GM20431 (cell line): ENCODE data around the gene TMEM245.

ENCODE experiments used
- in situ Hi-C: fragments of 300-500 bp; cut with MseI, MboI; formaldehyde crosslinking; loops from one replicate; pipeline ENCODE4 v1.15.0; 2020; ENCODE audit warnings: low sequenced_read_pairs; ENCODE audit not compliant: unreplicated experiment

The TMEM245 gene

GRCh38 chr9:109035684-109036423 is 83.9 kb downstream of the TMEM245 start:
- in situ Hi-C loops: no loop called here

- in situ Hi-C loops: no loop called here
These were observed 85.6 kb downstream of the TMEM245 start for GRCh38 chr9:109033941-109034700.

GRCh38 chr9:109031241-109031640 is 88.5 kb downstream of the TMEM245 start:
- in situ Hi-C loops: no loop called here

- in situ Hi-C loops: no loop called here
These were observed 89.3 kb downstream of the TMEM245 start for GRCh38 chr9:109030426-109030825.

GRCh38 chr9:109028457-109028856 is 91.3 kb downstream of the TMEM245 start:
- in situ Hi-C loops: no loop called here

DNA sequence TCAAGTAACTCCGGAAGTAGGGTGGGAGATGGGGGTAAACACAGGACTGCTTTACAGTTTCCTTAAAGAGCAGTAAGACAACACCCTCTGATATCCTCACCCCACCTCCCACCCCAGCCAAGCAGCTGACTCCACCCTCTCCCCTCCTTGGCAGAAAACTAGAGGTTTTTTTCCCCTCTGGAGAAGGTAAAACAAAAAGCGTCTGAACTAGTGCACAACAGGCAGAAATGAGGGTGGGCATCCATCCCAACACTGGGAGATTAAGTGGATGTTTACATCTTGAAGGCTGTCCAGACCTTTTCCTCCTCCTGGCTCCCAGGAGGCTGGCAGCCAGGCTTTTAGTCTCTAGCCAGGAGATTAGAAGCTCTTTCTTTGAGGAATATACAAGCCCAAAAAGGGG is 92.6 kb downstream of the TMEM245 start:
- in situ Hi-C loops: no loop called here

- in situ Hi-C loops: no loop called here
These were observed 93.4 kb downstream of the TMEM245 start for GRCh38 chr9:109026306-109026705.

- in situ Hi-C loops: no loop called here
These were observed 96.9 kb downstream of the TMEM245 start for GRCh38 chr9:109022873-109023272.

GRCh38 chr9:109020581-109021511 is 98.9 kb downstream of the TMEM245 start:
- in situ Hi-C loops: no loop called here

- in situ Hi-C loops: no loop called here
These were observed 99.6 kb downstream of the TMEM245 start for GRCh38 chr9:109020113-109020512.

GRCh38 chr9:109019420-109019819 is 100.3 kb downstream of the TMEM245 start:
- in situ Hi-C loops: no loop called here

DNA sequence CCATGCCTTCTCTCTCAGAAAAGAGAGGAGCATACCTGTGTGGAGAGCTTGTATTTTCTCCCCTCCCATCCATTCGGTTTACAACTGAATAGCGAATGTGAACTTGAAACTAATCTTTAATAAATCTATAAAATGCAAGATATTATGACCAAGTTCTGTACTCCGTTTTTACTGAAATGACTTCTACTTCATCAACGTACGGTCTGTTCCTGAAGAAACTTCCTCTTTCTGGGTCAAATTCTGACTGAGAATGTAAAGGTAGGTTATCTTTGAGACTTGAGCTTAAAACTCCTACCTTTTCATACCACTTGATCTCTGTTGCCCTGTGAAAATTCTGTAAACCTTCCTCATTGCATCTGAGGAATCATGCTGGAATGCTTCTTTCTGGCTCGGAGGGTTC is 102.3 kb downstream of the TMEM245 start:
- in situ Hi-C loops: no loop called here

DNA sequence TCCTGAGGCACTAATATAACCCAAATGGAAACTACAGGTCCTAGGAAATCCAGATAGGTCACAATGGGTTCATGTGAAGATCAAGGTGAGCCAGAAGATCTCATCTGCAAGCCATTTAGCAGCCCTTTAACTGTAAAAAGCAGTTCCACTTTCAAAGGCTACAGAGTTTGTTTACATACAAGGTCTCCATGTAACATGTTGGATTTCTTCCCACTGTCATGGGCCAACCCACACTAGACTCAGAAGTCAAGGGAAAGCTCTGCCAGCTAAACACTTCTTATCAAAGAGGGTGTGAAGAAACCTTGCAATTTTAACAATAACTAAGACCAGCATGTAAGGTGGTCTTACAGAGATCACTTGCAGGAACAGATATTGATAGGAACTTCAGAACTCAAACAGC is 102.7 kb downstream of the TMEM245 start:
- in situ Hi-C loops: no loop called here

GRCh38 chr9:109016132-109016531 is 103.6 kb downstream of the TMEM245 start:
- in situ Hi-C loops: no loop called here

GRCh38 chr9:109014608-109015280 is 105.0 kb downstream of the TMEM245 start:
- in situ Hi-C loops: no loop called here

DNA sequence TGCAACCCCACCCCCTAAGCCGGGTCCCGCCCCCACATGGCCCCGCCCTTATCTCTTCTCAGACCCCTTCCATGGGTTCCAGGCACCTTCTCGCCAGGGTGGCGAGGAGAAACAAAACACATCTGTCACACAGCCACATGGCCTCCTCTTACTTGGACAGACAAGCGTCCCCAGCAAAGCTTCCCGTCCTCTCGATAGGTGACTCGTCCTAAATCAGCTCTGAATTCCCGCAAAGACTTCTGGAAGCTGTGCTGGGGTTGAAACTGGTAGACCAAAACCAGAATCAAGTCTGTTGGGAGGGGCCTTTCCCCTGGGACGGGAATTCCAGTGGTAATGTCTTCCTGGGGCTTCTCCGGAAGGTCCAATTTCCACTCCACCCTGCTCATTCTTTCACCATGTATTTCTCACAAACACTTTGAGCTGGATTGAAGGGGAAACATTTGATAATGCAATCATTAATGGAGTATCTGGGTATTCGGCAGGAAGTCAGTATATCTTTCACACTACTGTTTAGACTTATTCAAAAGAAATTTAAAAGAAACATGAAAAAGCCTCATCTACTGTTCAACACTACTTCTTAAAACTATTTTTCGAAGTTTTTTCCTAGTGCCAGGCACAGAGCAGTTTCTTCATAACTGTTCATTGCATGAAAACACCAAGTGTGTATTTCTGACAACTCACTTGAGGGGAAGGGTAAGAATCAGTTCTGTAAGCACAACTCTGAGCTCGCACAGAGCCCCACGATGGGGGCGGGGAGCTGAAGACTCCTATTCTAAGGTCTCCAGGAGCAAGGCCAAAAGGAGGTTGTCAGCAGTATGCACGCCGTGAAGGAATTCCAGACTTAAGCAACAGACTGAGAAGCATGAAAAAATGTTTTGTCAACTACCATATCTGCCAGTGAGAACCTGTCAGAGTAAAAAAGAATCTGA is 105.8 kb downstream of the TMEM245 start:
- in situ Hi-C loops: no loop called here

DNA sequence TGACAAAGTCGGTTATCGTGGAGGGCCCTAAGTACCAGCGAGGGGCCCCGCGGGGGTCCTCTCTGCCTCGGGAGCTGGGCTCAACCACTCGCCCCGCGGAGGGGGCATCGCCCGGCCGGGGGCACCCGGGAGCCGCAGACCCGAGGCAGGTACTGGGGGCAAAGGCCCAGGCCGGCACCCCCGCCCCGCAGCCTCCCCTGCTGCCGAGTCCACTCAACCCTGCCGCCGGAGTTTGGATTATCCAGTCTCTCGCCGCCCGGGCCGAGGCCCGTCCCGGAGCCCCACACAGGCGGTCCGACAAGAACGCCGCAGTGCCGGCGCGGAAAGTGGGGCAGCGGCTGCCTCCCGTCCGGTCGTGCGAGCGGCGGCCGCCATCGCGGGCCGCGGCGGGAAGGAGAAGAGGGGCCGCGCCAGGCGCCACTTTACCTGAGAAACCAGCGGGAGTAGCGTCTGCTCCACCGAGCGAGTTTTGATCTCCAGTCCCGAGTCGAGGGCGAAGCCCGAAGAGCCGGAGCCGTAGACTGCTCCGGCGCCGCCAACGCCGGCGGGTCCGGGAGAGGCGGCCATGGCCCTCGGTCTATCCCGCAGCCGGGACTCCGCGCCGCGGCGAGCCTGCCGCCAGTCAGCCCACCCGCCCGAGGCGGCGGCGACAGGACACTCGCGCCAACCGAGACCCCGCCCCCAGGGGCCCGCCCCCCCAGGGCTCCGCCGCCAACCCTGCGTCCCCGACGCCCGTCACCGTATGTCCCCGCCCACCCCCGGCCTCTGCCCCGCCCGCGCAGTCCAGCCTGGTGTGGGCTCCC is 106.7 kb downstream of the TMEM245 start, which contains the start of gene CTNNAL1:
Gene CTNNAL1, minus strand, starts transcription at position 624 of the 803 bp plus-strand sequence. Its CDS starts 57 bp downstream, at position 567.
- in situ Hi-C loops: no loop called here
